HepG2 (cell line): ENCODE data around the gene PNLIPRP1. TPM values are rescaled to one million over a fixed set of nuclear protein-coding genes. Genes with fewer than 3 reads are reported as not detected.

Experiments used
- ATAC-seq: fragments of 200-7000 bp; cut with Tn5 transposase; 3 replicates; pipeline ENCODE4 v1.9.1; 2020; ENCODE audit warnings: mild to moderate bottlenecking, moderate library complexity
- BruUV-seq: library from RNA; stranded (reverse); fragments of 400-500 nt; replicated peaks from 2 replicates; lab custom pipeline; 2021; lab: Mats Ljungman, UMichigan
- CTCF ChIA-PET: fragments of 300-600 bp; formaldehyde crosslinking; extraction: SDS; loops from one replicate; lab custom pipeline; 2021; ENCODE audit warnings: low total read pairs, inconsistent platforms, low intra/inter-chr PET ratio; lab: Yijun Ruan, JAX
- POLR2A ChIA-PET: fragments of 350-600 bp; sonication (Branson Sonifier 250); formaldehyde crosslinking; loops from one replicate; lab custom pipeline; 2020; ENCODE audit warnings: antibody characterized with exemption, inconsistent platforms; lab: Yijun Ruan, JAX
- DNase-seq: peaks from one replicate; pipeline ENCODE4 v3.0.0-alpha.2; 2015; ENCODE audit warnings: low spot score
- FAIRE-seq: peaks from 3 replicates; lab custom pipeline; 2011; peaks lifted over from hg19 to GRCh38; lab: Jason Lieb, UNC
- H2AFZ ChIP-seq: one replicate; pipeline ENCODE4 v1.6.1; 2011; ENCODE audit warnings: low read length, inconsistent platforms
- H3K27ac ChIP-seq: fragments of 300-600 bp; 3 replicates; pipeline ENCODE4 v1.8.0; 2011; ENCODE audit warnings: mixed run types, mild to moderate bottlenecking, mixed read lengths, low read length, inconsistent platforms; ENCODE audit not compliant: insufficient read depth; ENCODE audit errors: extremely low read length
- H3K27me3 ChIP-seq, 2 experiments: fragments of 200-600 bp in 1 of 2; 2 replicates in 1 of 2; 3 replicates in 1 of 2; pipeline versions ENCODE4 v1.6.0 to v1.8.0; 2011; ENCODE audit warnings: low read length in 2 of 2, mild to moderate bottlenecking in 2 of 2, moderate library complexity in 2 of 2, inconsistent platforms in 1 of 2; ENCODE audit not compliant: insufficient read depth in 2 of 2, control insufficient read depth in 1 of 2
- H3K36me3 ChIP-seq, 2 experiments: fragments of 200-600 bp in 1 of 2; replicated peaks in 1 of 2; 2 replicates in 1 of 2; 3 replicates in 1 of 2; pipeline versions ENCODE4 v1.5.1 to v1.8.0; 2011; ENCODE audit warnings: low read length in 2 of 2, inconsistent platforms in 1 of 2; ENCODE audit not compliant: insufficient read depth in 2 of 2, control insufficient read depth in 1 of 2
- H3K4me1 ChIP-seq: 2 replicates; pipeline ENCODE4 v1.5.1; 2012; ENCODE audit warnings: low read length, inconsistent platforms; ENCODE audit not compliant: insufficient read depth
- H3K4me2 ChIP-seq: 2 replicates; pipeline ENCODE4 v1.6.0; 2011; ENCODE audit warnings: low read depth, low read length, inconsistent platforms
- H3K4me3 ChIP-seq, 3 experiments: fragments of 200-600 bp in 1 of 3; sonication (generic), shearing (Covaris generic) in 1 of 3; replicated peaks in 1 of 3; 2 replicates each; pipeline ENCODE4 v1.5.1; 2011 to 2016; ENCODE audit warnings: low read length in 3 of 3, inconsistent platforms in 2 of 3, low read depth in 2 of 3, mild to moderate bottlenecking in 2 of 3, control low read depth in 1 of 3, mixed read lengths in 1 of 3; ENCODE audit not compliant: insufficient read depth in 1 of 3
- H3K79me2 ChIP-seq: one replicate; pipeline ENCODE4 v1.6.1; 2011; ENCODE audit warnings: low read length, inconsistent platforms; ENCODE audit not compliant: insufficient read depth
- H3K9ac ChIP-seq: 2 replicates; pipeline ENCODE4 v1.6.0; 2011; ENCODE audit warnings: mild to moderate bottlenecking, low read depth, low read length, inconsistent platforms; ENCODE audit not compliant: insufficient read depth
- H3K9me3 ChIP-seq: 2 replicates; pipeline ENCODE4 v1.5.1; 2012; ENCODE audit warnings: mild to moderate bottlenecking, low read length
- H4K20me1 ChIP-seq: 2 replicates; pipeline ENCODE4 v1.6.0; 2011; ENCODE audit warnings: inconsistent platforms, mild to moderate bottlenecking, low read length, moderate library complexity; ENCODE audit not compliant: insufficient read depth
- EP300 ChIP-seq, 3 experiments: sonication (generic) in 1 of 3; formaldehyde crosslinking in 1 of 3; IDR thresholded peaks; 2 replicates each; pipeline versions ENCODE4 v1.5.1 to v1.6.1; 2011 to 2020; ENCODE audit warnings: low read depth in 2 of 3, low read length in 2 of 3, borderline replicate concordance in 1 of 3, improper control_type of control experiment in 1 of 3, mild to moderate bottlenecking in 1 of 3, missing genetic modification reagents in 1 of 3, moderate library complexity in 1 of 3
- FOXA1 ChIP-seq, 2 experiments: fragments of 450-650 bp in 1 of 2; sonication (generic) in 1 of 2; formaldehyde crosslinking in 1 of 2; IDR thresholded peaks; 2 replicates each; pipeline versions ENCODE4 v1.4.0 to v1.6.1; 2016 to 2020; ENCODE audit warnings: missing genetic modification reagents in 1 of 2
- IKZF5 ChIP-seq: IDR thresholded peaks from 2 replicates; pipeline ENCODE4 v1.6.1; 2018; ENCODE audit warnings: missing genetic modification reagents, mild to moderate bottlenecking, missing compliant biosample characterization
- MED1 ChIP-seq: sonication (generic); formaldehyde crosslinking; IDR thresholded peaks from 2 replicates; pipeline ENCODE4 v1.4.0; 2020; ENCODE audit warnings: missing genetic modification reagents
- MNT ChIP-seq: fragments of 450-650 bp; IDR thresholded peaks from 2 replicates; pipeline ENCODE4 v1.6.1; 2016
- MTF2 ChIP-seq: sonication (generic); formaldehyde crosslinking; IDR thresholded peaks from 2 replicates; pipeline ENCODE4 v1.5.0; 2020; ENCODE audit warnings: missing genetic modification reagents, borderline replicate concordance
- NFE2 ChIP-seq: sonication (generic); formaldehyde crosslinking; IDR thresholded peaks from 2 replicates; pipeline ENCODE4 v1.4.0; 2020; ENCODE audit warnings: missing genetic modification reagents
- XRCC5 ChIP-seq: fragments of 200-400 bp; formaldehyde crosslinking; optimal IDR thresholded peaks from 2 replicates; pipeline ENCODE3; 2017; ENCODE audit warnings: mild to moderate bottlenecking, low read length
- ZBTB37 ChIP-seq: sonication (generic); formaldehyde crosslinking; IDR thresholded peaks from 2 replicates; pipeline ENCODE4 v1.4.0; 2020; ENCODE audit warnings: mild to moderate bottlenecking, missing genetic modification reagents
- ZKSCAN1 ChIP-seq: fragments of 150-350 bp; IDR thresholded peaks from 2 replicates; pipeline ENCODE4 v1.6.1; 2014; ENCODE audit warnings: low read length
- ZNF713 ChIP-seq: sonication (generic); formaldehyde crosslinking; IDR thresholded peaks from 2 replicates; pipeline ENCODE4 v1.4.0; 2020; ENCODE audit warnings: mild to moderate bottlenecking, missing genetic modification reagents
- in situ Hi-C: cut with HindIII; loops from 2 replicates; pipeline ENCODE4 v1.10.0; 2017; ENCODE audit warnings: low pct_unique_long_range_greater_than_20kb; ENCODE audit not compliant: extremely low pct_ligation_motif_present
- intact Hi-C: fragments of 100-400 bp; cut with micrococcal nuclease; formaldehyde crosslinking; loops from one replicate; pipeline ENCODE4 v1.10.0; 2022; ENCODE audit not compliant: unreplicated experiment
- polyA plus RNA-seq, 8 experiments: library from polyadenylated mRNA; depleted of rRNA in 3 of 8; stranded (reverse) in 7 of 8; unstranded in 1 of 8; fragments of >200 nt; fragmentation: Illumina TruSeq in 4 of 8; extraction: Trizol in 4 of 8; gene quantifications; 2 replicates each; pipeline versions ENCODE4 v1.2.1 to v1.2.3, GENCODE V29; 2011 to 2016; ENCODE audit warnings: low read depth in 4 of 8, missing spikeins in 1 of 8, mixed read lengths in 1 of 8; ENCODE audit not compliant: insufficient read depth in 1 of 8
- total RNA-seq, 5 experiments: library from RNA; depleted of rRNA; stranded (reverse); fragments of >200 nt; fragmentation: Illumina TruSeq; extraction: Trizol; gene quantifications; 2 replicates each; pipeline ENCODE4 v1.2.3, GENCODE V29; 2016; ENCODE audit warnings: low read depth in 1 of 5

Gene PNLIPRP1
- total and polyA plus RNA-seq, 2 of the 13 experiments (the other 11 are each of a cell fraction or from before 2014, with no cell fraction given), result not detected

- no peak overlapping the region for H3K27ac ChIP-seq
- H3K4me1 ChIP-seq, result no peaks in the 10 kb centered on the region
- no TSS peak for BruUV-seq
- no peak for ATAC-seq
- no peak for DNase-seq
- intact Hi-C loops (no loop called here), in situ Hi-C loops (no loop called here)
- H3K36me3 ChIP-seq, result no peaks in the 10 kb centered on the region
- ChIA-PET POLR2A (no interaction called here), CTCF (no interaction called here)
- no peaks in the 10 kb centered on the region for H3K9me3 ChIP-seq
- no peak overlapping the region for H3K4me2 ChIP-seq
- H3K4me3 ChIP-seq, result no peak overlapping the region
- TF ChIP-seq ZNF713 (CRISPR knock-in tag) (no peak), MED1 (CRISPR knock-in tag) (no peak), EP300 (IDR thresholded peaks at IDR 0.05; ENCODE audit: low read depth in 2 of 2, low read length in 2 of 2) (no peak), EP300 (CRISPR knock-in tag; IDR thresholded peaks at IDR 0.05; ENCODE audit: borderline replicate concordance) (no peak), NFE2 (CRISPR knock-in tag) (no peak), FOXA1 (IDR thresholded peaks at IDR 0.05) (no peak), FOXA1 (CRISPR knock-in tag; IDR thresholded peaks at IDR 0.05) (no peak), IKZF5 (CRISPR knock-in tag) (no peak), XRCC5 (no peak), MTF2 (CRISPR knock-in tag) (no peak), MNT (no peak), ZKSCAN1 (no peak), ZBTB37 (CRISPR knock-in tag) (no peak)
- no peak overlapping the region for H3K9ac ChIP-seq
- H4K20me1 ChIP-seq, result no peaks in the 10 kb centered on the region
- FAIRE-seq, result no peak
- H3K79me2 ChIP-seq, result no peaks in the 10 kb centered on the region
- H2AFZ ChIP-seq, result no peak overlapping the region
- H3K27me3 ChIP-seq, result peaks cover 0 to 13% of the 10 kb centered on the region in 2 experiments; a peak in 2 of 5 replicates
Observed at GRCh38 chr10:116542007-116542677, 48.6 kb upstream of the PNLIPRP1 start.
